GM06990 (cell line): ENCODE data around the gene HK3.

ENCODE experiments used
- DNase-seq: peaks from one replicate; pipeline ENCODE4 v3.0.0-alpha.2; 2011; ENCODE audit not compliant: insufficient read length; ENCODE audit errors: extremely low read depth
- H3K27me3 ChIP-seq: replicated peaks from 2 replicates; pipeline ENCODE4 v1.6.0; 2011; ENCODE audit warnings: low read length; ENCODE audit not compliant: control insufficient read depth, insufficient read depth
- H3K36me3 ChIP-seq: 2 replicates; pipeline ENCODE4 v1.5.1; 2011; ENCODE audit warnings: low read length; ENCODE audit not compliant: control insufficient read depth, insufficient read depth
- H3K4me3 ChIP-seq: replicated peaks from 2 replicates; pipeline ENCODE4 v1.5.1; 2011; ENCODE audit warnings: low read depth, mild to moderate bottlenecking, control low read depth, low read length
- CTCF ChIP-seq: IDR thresholded peaks from 2 replicates; pipeline ENCODE4 v1.5.1; 2011; ENCODE audit warnings: low read length, control low read depth, mild to moderate bottlenecking, inconsistent platforms; ENCODE audit not compliant: insufficient read depth, poor library complexity, severe bottlenecking

HK3 gene

GRCh38 chr5:176895831-176896230 lies 3.3 kb downstream of the HK3 start:
- Histone ChIP-seq H3K27me3 (no peaks in the 10 kb centered on the region; the same call in 1 of the 2 replicates), H3K4me3 (no peak overlapping the region), H3K36me3 (no peaks in the 10 kb centered on the region; the same call in 1 of the 2 replicates)
- TF ChIP-seq CTCF = no peak
- no peak for DNase-seq

- H3K36me3 ChIP-seq = no peaks in the 10 kb centered on the region
- no peaks in the 10 kb centered on the region; the same call in 1 of the 2 replicates for H3K27me3 ChIP-seq
- no peak overlapping the region for H3K4me3 ChIP-seq
- no peak for DNase-seq
- no peak for TF ChIP-seq CTCF
These were observed 4.8 kb downstream of the HK3 start for GRCh38 chr5:176894298-176894697.

- no peak for DNase-seq
- Histone ChIP-seq H3K27me3 (no peaks in the 10 kb centered on the region; the same call in 1 of the 2 replicates), H3K4me3 (no peak overlapping the region), H3K36me3 (no peaks in the 10 kb centered on the region)
- no peak for TF ChIP-seq CTCF
These were observed 6.5 kb downstream of the HK3 start for GRCh38 chr5:176892663-176893062.

GRCh38 chr5:176891331-176891958 lies 7.7 kb downstream of the HK3 start:
- no peaks in the 10 kb centered on the region; the same call in 1 of the 2 replicates for H3K27me3 ChIP-seq
- H3K36me3 ChIP-seq = no peaks in the 10 kb centered on the region
- no peak for DNase-seq
- TF ChIP-seq CTCF = no peak
- H3K4me3 ChIP-seq = no peak overlapping the region

- Histone ChIP-seq H3K36me3 (no peaks in the 10 kb centered on the region), H3K4me3 (no peak overlapping the region), H3K27me3 (no peaks in the 10 kb centered on the region; the same call in 1 of the 2 replicates)
- DNase-seq = no peak
- TF ChIP-seq CTCF = no peak
These were observed 8.5 kb downstream of the HK3 start for GRCh38 chr5:176890455-176891330.
